Endothelial cell of umbilical vein (primary cell): ENCODE data around the gene PDS5B.

ENCODE experiments used
- EZH2 ChIP-seq: IDR thresholded peaks from 2 replicates; pipeline ENCODE4 v1.6.1; 2012; ENCODE audit warnings: borderline replicate concordance, low read depth, mild to moderate bottlenecking, moderate library complexity, low read length, inconsistent platforms; ENCODE audit not compliant: severe bottlenecking
- JUN ChIP-seq: IDR thresholded peaks from 2 replicates; pipeline ENCODE4 v1.6.1; 2011; ENCODE audit warnings: borderline replicate concordance, low read depth; ENCODE audit not compliant: insufficient read length, insufficient read depth

- no peak for TF ChIP-seq JUN
- no peak for TF ChIP-seq EZH2
Observed at GRCh38 chr13:32610538-32610937, 24.3 kb downstream of the PDS5B start.
